PFSK-1 (cell line): ENCODE measurements around the gene IER5.

Experiments used
- FOXP2 ChIP-seq: optimal IDR thresholded peaks from 2 replicates; pipeline ENCODE3; 2011; ENCODE audit warnings: borderline replicate concordance, control low read depth, inconsistent platforms; ENCODE audit not compliant: insufficient read depth; ENCODE audit errors: extremely low read length, extremely low read depth
- POLR2AphosphoS5 ChIP-seq: IDR thresholded peaks from 2 replicates; pipeline ENCODE4 v1.6.1; 2012; ENCODE audit warnings: low read depth, mild to moderate bottlenecking, control low read depth, low read length, moderate library complexity
- REST ChIP-seq, 2 experiments: IDR thresholded peaks; 2 replicates each; pipeline versions ENCODE4 v1.6.1 to v1.8.0; 2011 to 2012; ENCODE audit warnings: low read depth in 2 of 2, low read length in 2 of 2, control low read depth in 1 of 2, inconsistent platforms in 1 of 2, mild to moderate bottlenecking in 1 of 2, moderate library complexity in 1 of 2; ENCODE audit not compliant: insufficient read depth in 1 of 2
- SIN3A ChIP-seq: IDR thresholded peaks from 2 replicates; pipeline ENCODE4 v1.6.1; 2012; ENCODE audit warnings: mild to moderate bottlenecking, low read length, moderate library complexity, borderline replicate concordance; ENCODE audit not compliant: insufficient read depth
- TAF1 ChIP-seq: IDR thresholded peaks from 2 replicates; pipeline ENCODE4 v1.6.1; 2012; ENCODE audit warnings: low read length, control low read depth, borderline replicate concordance; ENCODE audit not compliant: insufficient read depth

The IER5 gene

DNA sequence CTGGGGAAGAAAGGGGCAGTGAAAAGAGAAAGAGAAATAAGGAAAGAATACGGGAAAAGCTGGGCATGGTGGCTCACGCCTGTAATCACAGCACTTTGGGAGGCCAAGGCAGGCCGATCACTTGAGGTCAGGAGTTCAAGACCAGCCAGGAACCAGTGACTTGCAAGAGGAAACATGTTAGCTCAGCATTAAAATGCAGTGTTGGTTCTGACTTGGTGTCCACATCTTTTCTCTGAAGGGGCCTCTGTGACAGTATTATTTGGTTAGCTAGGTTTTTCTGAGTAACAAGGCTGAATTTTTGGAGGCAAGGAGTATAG lies 26.8 kb downstream of the IER5 start:
- TF ChIP-seq REST (IDR thresholded peaks at IDR 0.05; ENCODE audit: insufficient read depth in 1 of 2, low read depth in 2 of 2, low read length in 2 of 2) (no peak), POLR2AphosphoS5 (no peak), FOXP2 (no peak), SIN3A (no peak), TAF1 (no peak)

- TF ChIP-seq POLR2AphosphoS5 (no peak), TAF1 (no peak), FOXP2 (no peak), REST (IDR thresholded peaks at IDR 0.05; ENCODE audit: insufficient read depth in 1 of 2, low read depth in 2 of 2, low read length in 2 of 2) (no peak), SIN3A (no peak)
These were observed 28.4 kb downstream of the IER5 start for GRCh38 chr1:181116819-181117390.

- TF ChIP-seq SIN3A, result no peak
- TF ChIP-seq TAF1, result no peak
- TF ChIP-seq REST (IDR thresholded peaks at IDR 0.05; ENCODE audit: insufficient read depth in 1 of 2, low read depth in 2 of 2, low read length in 2 of 2), result no peak
- TF ChIP-seq FOXP2, result no peak
- TF ChIP-seq POLR2AphosphoS5, result no peak
These were observed 29.3 kb downstream of the IER5 start for GRCh38 chr1:181117648-181118449.

DNA sequence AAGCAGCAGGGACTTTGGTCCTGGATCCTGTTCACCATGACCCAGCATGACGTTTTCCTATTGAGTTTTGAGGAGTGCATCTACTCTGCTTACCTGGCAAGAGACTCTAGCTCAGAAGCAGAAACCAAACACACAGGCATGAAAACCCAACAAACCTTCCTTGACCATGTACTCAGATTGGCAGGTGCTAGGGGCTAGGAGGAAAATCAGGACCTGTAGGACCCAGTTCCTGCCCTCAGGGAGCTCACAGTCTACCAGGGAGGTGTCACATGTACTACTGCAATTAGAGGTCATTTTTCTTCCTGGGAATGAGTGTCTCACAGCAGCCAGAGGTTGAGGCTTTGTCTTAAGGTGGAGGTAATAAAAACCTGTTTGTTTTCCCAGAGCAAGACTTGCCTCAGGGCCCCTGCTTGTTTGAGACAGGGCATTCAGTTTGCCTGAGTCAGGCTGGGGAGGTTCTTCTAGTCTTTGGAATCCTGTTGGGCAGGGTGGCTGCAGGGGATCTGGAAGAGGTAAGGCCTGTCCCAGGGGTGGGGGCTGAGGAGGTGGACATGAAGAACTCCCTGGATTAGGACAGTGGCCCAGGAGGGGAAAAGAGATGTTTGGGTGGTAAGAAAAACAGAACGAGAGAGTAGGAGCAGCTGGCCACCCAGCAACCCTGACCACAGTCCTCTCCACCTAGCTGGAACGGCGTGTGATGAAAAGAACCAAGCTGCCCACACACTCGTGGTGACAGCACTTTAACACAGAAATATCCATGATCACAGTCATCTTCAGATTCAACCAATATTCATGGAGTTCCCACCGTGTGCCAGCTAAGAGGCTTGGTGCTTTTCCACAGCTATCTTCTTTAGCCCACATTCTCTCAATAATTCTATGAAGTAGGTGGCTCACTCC lies 30.8 kb downstream of the IER5 start:
- TF ChIP-seq POLR2AphosphoS5 (no peak), SIN3A (no peak), FOXP2 (no peak), TAF1 (no peak), REST (IDR thresholded peaks at IDR 0.05; ENCODE audit: insufficient read depth in 1 of 2, low read depth in 2 of 2, low read length in 2 of 2) (no peak)
